Liver (tissue), 9 donors: Measurements from ENCODE around the gene CALML6. TPM values are rescaled to one million over a fixed set of nuclear protein-coding genes. Genes with fewer than 3 reads are reported as not detected.

Experiments
- DNase-seq: peaks from one replicate; pipeline ENCODE4 v3.0.0-alpha.2; 2017; ENCODE audit warnings: low spot score
- H3K27ac ChIP-seq, 2 donors: one replicate each; pipeline ENCODE4 v1.7.0; 2013; ENCODE audit warnings: inconsistent platforms in 2 of 2, low read length in 2 of 2, control low read depth in 1 of 2, low read depth in 1 of 2, mild to moderate bottlenecking in 1 of 2
- H3K27me3 ChIP-seq, 4 donors: one replicate each; pipeline versions ENCODE4 v1.6.1 to v1.7.0; 2013; ENCODE audit warnings: low read length in 3 of 4, inconsistent platforms in 1 of 4, mild to moderate bottlenecking in 1 of 4, moderate library complexity in 1 of 4; ENCODE audit not compliant: control insufficient read depth in 4 of 4, insufficient read depth in 4 of 4
- H3K36me3 ChIP-seq, 4 donors: one replicate each; pipeline versions ENCODE4 v1.6.1 to v1.7.0; 2013; ENCODE audit warnings: low read length in 3 of 4, mild to moderate bottlenecking in 3 of 4, low read depth in 1 of 4, moderate library complexity in 1 of 4; ENCODE audit not compliant: control insufficient read depth in 4 of 4, insufficient read depth in 3 of 4
- H3K4me1 ChIP-seq, 4 donors: one replicate each; pipeline versions ENCODE4 v1.6.1 to v1.7.0; 2013; ENCODE audit warnings: low read length in 3 of 4, mild to moderate bottlenecking in 3 of 4, moderate library complexity in 1 of 4; ENCODE audit not compliant: control insufficient read depth in 4 of 4, insufficient read depth in 4 of 4
- H3K4me3 ChIP-seq, 3 donors: one replicate each; pipeline versions ENCODE4 v1.6.1 to v1.7.0; 2013; ENCODE audit warnings: low read length in 3 of 3, control low read depth in 1 of 3, low read depth in 1 of 3, mild to moderate bottlenecking in 1 of 3
- H3K9ac ChIP-seq, 2 donors: one replicate each; pipeline ENCODE4 v1.7.0; 2013; ENCODE audit warnings: low read length in 2 of 2, mild to moderate bottlenecking in 2 of 2, moderate library complexity in 2 of 2, control low read depth in 1 of 2, low read depth in 1 of 2
- H3K9me3 ChIP-seq, 4 donors: one replicate each; pipeline versions ENCODE4 v1.6.1 to v1.7.0; 2013; ENCODE audit warnings: low read length in 3 of 4; ENCODE audit not compliant: control insufficient read depth in 4 of 4
- CTCF ChIP-seq: fragments of 150-350 bp; IDR thresholded peaks from 2 replicates; pipeline ENCODE4 v1.5.1; 2017; ENCODE audit warnings: improper control_type of control experiment, low read depth, low read length; ENCODE audit not compliant: missing input control
- EGR1 ChIP-seq, 2 donors: IDR thresholded peaks; 2 replicates each; pipeline ENCODE4 v1.6.1; 2016 to 2018; ENCODE audit warnings: antibody characterized with exemption in 2 of 2, low read depth in 2 of 2
- FOXA2 ChIP-seq: IDR thresholded peaks from 2 replicates; pipeline ENCODE4 v1.6.1; 2016; ENCODE audit warnings: antibody characterized with exemption
- GABPA ChIP-seq, 2 donors: IDR thresholded peaks in 1 of 2; conservative IDR thresholded peaks in 1 of 2; 2 replicates each; pipeline ENCODE4 v1.6.1; 2016; ENCODE audit warnings: antibody characterized with exemption in 2 of 2, mild to moderate bottlenecking in 1 of 2, moderate library complexity in 1 of 2
- HNF4G ChIP-seq: IDR thresholded peaks from 2 replicates; pipeline ENCODE4 v1.6.1; 2016; ENCODE audit warnings: antibody characterized with exemption
- JUND ChIP-seq, 2 donors: IDR thresholded peaks; 2 replicates each; pipeline ENCODE4 v1.6.1; 2016; ENCODE audit warnings: antibody characterized with exemption in 2 of 2
- RAD21 ChIP-seq, 2 donors: IDR thresholded peaks; 2 replicates each; pipeline ENCODE4 v1.6.1; 2016; ENCODE audit warnings: antibody characterized with exemption in 2 of 2, mild to moderate bottlenecking in 2 of 2
- RXRA ChIP-seq, 2 donors: IDR thresholded peaks; 2 replicates each; pipeline ENCODE4 v1.6.1; 2017 to 2018; ENCODE audit warnings: antibody characterized with exemption in 2 of 2, mild to moderate bottlenecking in 1 of 2
- YY1 ChIP-seq: IDR thresholded peaks from 2 replicates; pipeline ENCODE4 v1.6.1; 2016; ENCODE audit warnings: antibody characterized with exemption, mild to moderate bottlenecking
- WGBS: extraction: QIAGEN DNeasy Blood & Tissue Kit; methylation state at CpG from one replicate; pipeline ENCODE4 v1.1.7; 2013; 5-methylcytosine and 5-hydroxymethylcytosine counted together
- polyA plus RNA-seq, 2 donors: library from polyadenylated mRNA; stranded (reverse) in 1 of 2; unstranded in 1 of 2; fragments of 200-250 nt in 1 of 2; fragments of >200 nt in 1 of 2; fragmentation: Nextera tagmentation in 1 of 2; extraction: Ambion mirVana in 1 of 2; gene quantifications; one replicate each; pipeline versions ENCODE4 v1.2.1 to v1.2.3, GENCODE V29; 2013 to 2015
- total RNA-seq, 2 donors: library from RNA; depleted of rRNA; stranded (reverse); fragments of >200 nt; gene quantifications; one replicate each; pipeline ENCODE4 v1.2.3, GENCODE V29; 2014
- TF ChIP-seq, protein P1 (sequence below): IDR thresholded peaks from 2 replicates; pipeline ENCODE4 v1.6.1; 2016; ENCODE audit warnings: antibody characterized with exemption, mild to moderate bottlenecking
- TF ChIP-seq, protein P2 (sequence below): IDR thresholded peaks from 2 replicates; pipeline ENCODE4 v1.6.1; 2016; ENCODE audit warnings: antibody characterized with exemption
- donor health status: healthy.
- donor health status: healthy.
- donor health status: healthy.
- donor health status: healthy.
- donor health status: healthy.

CALML6 gene
- total and polyA plus RNA-seq, 4 donors = 0.15 to 0.67 (median 0.47) TPM; not detected in 1

DNA sequence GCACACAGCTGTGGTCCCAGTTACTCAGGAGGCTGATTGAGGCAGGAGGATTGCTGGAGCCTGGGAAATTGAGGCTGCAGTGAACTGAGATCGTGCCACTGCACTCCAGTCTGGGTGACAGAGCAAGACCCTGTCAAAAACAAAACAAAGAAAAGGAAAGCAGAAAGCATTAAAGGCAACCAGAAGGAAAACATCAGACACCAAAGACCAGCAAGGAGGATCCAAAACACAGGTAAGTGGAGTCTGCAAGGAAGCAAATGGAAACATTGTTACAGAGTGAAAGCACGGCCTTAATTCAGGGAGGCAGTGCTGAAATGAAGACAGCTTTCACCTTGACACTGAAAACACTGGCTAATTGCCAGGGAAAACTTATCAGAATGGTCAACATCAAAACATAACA, 47.7 kb downstream of the CALML6 start:
- 83% methylated on average over 2 of the region's 2 CpGs for WGBS
- no peaks in the 10 kb centered on the region for H3K27me3 ChIP-seq

DNA sequence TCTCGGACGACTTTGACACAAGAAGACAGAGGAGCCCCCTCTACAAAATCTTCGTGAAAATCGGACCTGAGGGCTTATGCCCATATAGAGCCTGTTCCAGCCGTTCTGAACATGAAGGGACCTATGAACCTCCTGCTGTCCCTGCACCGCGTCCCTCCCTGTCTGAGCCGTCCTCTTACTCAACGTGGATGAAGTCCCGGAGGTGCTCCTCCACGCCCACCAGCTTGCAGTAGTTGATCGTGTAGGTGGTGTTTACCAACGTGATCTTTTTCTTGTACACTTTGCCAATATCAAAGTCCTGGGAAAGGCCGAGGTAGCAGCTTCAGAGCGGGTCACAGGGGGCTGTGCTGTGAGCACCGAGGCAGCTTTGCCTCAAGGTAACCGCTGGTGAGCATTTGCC, 48.5 kb downstream of the CALML6 start:
- Histone ChIP-seq H3K9me3 (no peaks in the 10 kb centered on the region), H3K36me3 (no peaks in the 10 kb centered on the region), H3K27me3 (peaks cover 0 to under 1% (median 0%) of the 10 kb centered on the region in 4 donors), H3K27ac (no peak overlapping the region), H3K9ac (no peak overlapping the region), H3K4me1 (no peaks in the 10 kb centered on the region), H3K4me3 (no peak overlapping the region)
- WGBS = 58% methylated on average over 17 of the region's 17 CpGs
- no peak for DNase-seq
- no peak for TF ChIP-seq GABPA (IDR thresholded peaks at IDR 0.05 in 1 of 2, conservative IDR thresholded peaks at IDR 0.05 in 1 of 2)

More for the DNA sequence above, 47.7 kb downstream of the CALML6 start:
- no peaks in the 10 kb centered on the region for H3K4me1 ChIP-seq
- no peak overlapping the region for H3K4me3 ChIP-seq
- H3K27ac ChIP-seq = no peak overlapping the region
- no peaks in the 10 kb centered on the region for H3K36me3 ChIP-seq
- no peak for DNase-seq
- H3K9ac ChIP-seq = no peak overlapping the region
- H3K9me3 ChIP-seq = no peaks in the 10 kb centered on the region
- TF ChIP-seq JUND (IDR thresholded peaks at IDR 0.05) (no peak), RXRA (IDR thresholded peaks at IDR 0.05) (no peak), CTCF (no peak), EGR1 (IDR thresholded peaks at IDR 0.05; ENCODE audit: low read depth in 2 of 2) (no peak), YY1 (no peak), HNF4G (no peak), GABPA (IDR thresholded peaks at IDR 0.05 in 1 of 2, conservative IDR thresholded peaks at IDR 0.05 in 1 of 2) (no peak), RAD21 (IDR thresholded peaks at IDR 0.05) (no peak), FOXA2 (no peak)
- TF ChIP-seq, protein P1, sequence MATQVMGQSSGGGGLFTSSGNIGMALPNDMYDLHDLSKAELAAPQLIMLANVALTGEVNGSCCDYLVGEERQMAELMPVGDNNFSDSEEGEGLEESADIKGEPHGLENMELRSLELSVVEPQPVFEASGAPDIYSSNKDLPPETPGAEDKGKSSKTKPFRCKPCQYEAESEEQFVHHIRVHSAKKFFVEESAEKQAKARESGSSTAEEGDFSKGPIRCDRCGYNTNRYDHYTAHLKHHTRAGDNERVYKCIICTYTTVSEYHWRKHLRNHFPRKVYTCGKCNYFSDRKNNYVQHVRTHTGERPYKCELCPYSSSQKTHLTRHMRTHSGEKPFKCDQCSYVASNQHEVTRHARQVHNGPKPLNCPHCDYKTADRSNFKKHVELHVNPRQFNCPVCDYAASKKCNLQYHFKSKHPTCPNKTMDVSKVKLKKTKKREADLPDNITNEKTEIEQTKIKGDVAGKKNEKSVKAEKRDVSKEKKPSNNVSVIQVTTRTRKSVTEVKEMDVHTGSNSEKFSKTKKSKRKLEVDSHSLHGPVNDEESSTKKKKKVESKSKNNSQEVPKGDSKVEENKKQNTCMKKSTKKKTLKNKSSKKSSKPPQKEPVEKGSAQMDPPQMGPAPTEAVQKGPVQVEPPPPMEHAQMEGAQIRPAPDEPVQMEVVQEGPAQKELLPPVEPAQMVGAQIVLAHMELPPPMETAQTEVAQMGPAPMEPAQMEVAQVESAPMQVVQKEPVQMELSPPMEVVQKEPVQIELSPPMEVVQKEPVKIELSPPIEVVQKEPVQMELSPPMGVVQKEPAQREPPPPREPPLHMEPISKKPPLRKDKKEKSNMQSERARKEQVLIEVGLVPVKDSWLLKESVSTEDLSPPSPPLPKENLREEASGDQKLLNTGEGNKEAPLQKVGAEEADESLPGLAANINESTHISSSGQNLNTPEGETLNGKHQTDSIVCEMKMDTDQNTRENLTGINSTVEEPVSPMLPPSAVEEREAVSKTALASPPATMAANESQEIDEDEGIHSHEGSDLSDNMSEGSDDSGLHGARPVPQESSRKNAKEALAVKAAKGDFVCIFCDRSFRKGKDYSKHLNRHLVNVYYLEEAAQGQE = no peak
- TF ChIP-seq, protein P2, sequence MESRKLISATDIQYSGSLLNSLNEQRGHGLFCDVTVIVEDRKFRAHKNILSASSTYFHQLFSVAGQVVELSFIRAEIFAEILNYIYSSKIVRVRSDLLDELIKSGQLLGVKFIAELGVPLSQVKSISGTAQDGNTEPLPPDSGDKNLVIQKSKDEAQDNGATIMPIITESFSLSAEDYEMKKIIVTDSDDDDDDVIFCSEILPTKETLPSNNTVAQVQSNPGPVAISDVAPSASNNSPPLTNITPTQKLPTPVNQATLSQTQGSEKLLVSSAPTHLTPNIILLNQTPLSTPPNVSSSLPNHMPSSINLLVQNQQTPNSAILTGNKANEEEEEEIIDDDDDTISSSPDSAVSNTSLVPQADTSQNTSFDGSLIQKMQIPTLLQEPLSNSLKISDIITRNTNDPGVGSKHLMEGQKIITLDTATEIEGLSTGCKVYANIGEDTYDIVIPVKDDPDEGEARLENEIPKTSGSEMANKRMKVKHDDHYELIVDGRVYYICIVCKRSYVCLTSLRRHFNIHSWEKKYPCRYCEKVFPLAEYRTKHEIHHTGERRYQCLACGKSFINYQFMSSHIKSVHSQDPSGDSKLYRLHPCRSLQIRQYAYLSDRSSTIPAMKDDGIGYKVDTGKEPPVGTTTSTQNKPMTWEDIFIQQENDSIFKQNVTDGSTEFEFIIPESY = no peak
